Measurements from ENCODE around the gene ZC3HAV1L. TPM values are rescaled to one million over a fixed set of nuclear protein-coding genes. Genes with fewer than 3 reads are reported as not detected.

ZC3HAV1L gene
- total and polyA plus RNA-seq, 2 of the 13 experiments (the other 11 are each of a cell fraction or from before 2014, with no cell fraction given): 8.4 to 11.1 TPM

DNA sequence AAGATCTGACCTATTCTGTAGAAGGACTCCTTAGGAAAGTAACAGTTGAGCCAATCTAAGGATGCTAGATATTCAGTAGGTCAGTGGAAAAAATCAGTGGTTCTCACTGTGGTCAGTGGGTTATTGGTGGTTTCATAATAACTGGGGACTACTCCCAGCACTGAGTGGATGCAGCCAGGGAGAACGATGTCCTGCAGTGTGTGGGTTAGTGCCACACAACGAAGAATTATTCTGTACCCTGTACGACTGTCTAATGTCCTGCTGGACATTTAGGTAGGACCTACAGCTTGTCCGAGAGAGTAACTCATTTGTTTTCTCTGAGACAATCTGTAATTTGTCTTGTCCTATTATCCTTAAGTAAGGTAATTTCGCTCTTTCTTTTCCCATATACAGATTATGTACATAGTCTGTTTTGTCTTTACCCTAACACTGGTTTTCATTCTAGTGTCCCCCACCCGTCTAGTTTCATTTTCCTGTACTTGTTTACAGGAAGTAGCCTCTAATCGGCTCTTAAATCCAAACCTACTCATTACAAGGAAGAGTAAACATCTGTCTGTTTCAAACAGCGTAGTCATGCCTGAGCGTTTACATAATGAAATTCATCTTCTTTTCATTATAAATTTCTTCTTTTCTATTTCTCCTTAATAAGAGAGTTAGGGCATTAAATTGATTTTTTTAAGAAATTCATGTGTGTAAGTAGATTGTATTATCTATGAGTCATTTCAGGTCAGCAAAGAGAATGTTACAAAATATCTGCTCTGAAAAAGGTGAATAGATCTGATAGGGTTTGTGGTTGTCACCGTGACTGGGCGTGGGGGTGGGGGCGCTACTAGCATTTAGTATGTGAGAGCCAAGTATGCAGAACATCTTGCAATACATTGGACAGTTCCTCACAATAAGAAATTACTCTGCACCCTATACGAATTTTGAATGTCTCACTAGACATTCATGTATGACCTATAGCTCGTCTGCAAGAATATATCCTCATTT is 8.3 kb upstream of the ZC3HAV1L start (continued):
- peak; percentile 56 for TF ChIP-seq FOSL2 (CRISPR knock-in tag; IDR thresholded peaks at IDR 0.05)
- TF ChIP-seq TCF7L2 (IDR thresholded peaks at IDR 0.05; ENCODE audit: low read depth, low read length): no peak
- no peak for TF ChIP-seq SPEN (CRISPR knock-in tag; IDR thresholded peaks at IDR 0.05; ENCODE audit: low read depth)
- no peak for TF ChIP-seq ZNF512 (CRISPR knock-in tag; IDR thresholded peaks at IDR 0.05)

GRCh38 chr7:139041378-139042085 is 5.7 kb upstream of the ZC3HAV1L start:
- H3K9ac ChIP-seq (ENCODE audit: insufficient read depth, low read depth, low read length): no peak overlapping the region
- ATAC-seq (peak; percentile 41), FAIRE-seq (no peak), DNase-seq (ENCODE audit: low spot score) (no peak)
- POLR2A ChIA-PET: no interaction called here
- in situ Hi-C loops (cut with HindIII; ENCODE audit: extremely low pct_ligation_motif_present, low pct_unique_long_range_greater_than_20kb) (no loop called here), intact Hi-C loops (cut with micrococcal nuclease; ENCODE audit: unreplicated experiment) (loop anchor here (2.0 kb wide), 1 partner anchor 25 kb away; no protein-coding TSS in a partner anchor)
- no peaks in the 10 kb centered on the region for H4K20me1 ChIP-seq (ENCODE audit: insufficient read depth, low read length)
- H2AFZ ChIP-seq (ENCODE audit: low read length): no peak overlapping the region
- no TSS peak for BruUV-seq (replicated peaks)
- no peak overlapping the region for H3K27ac ChIP-seq (ENCODE audit: extremely low read length, insufficient read depth, low read length)
- peaks cover 21% of the 10 kb centered on the region for H3K4me1 ChIP-seq (ENCODE audit: insufficient read depth, low read length)
- no peaks in the 10 kb centered on the region for H3K27me3 ChIP-seq (ENCODE audit: control insufficient read depth in 1 of 2, insufficient read depth in 2 of 2, low read length in 2 of 2)
- 64% methylated on average over 6 of the region's 6 CpGs for WGBS (ENCODE audit: low lambda C conversion rate)
- no peak overlapping the region for H3K4me3 ChIP-seq (replicated peaks in 1 of 3; ENCODE audit: insufficient read depth in 1 of 3, low read depth in 2 of 3, low read length in 3 of 3)
- H3K36me3 ChIP-seq (replicated peaks in 1 of 2; ENCODE audit: control insufficient read depth in 1 of 2, insufficient read depth in 2 of 2, low read length in 2 of 2): peaks cover 4 to 11% of the 10 kb centered on the region in 2 experiments; a peak in 4 of 5 replicates
- H3K4me2 ChIP-seq (ENCODE audit: low read depth, low read length): no peak overlapping the region
- no peaks in the 10 kb centered on the region for H3K79me2 ChIP-seq (ENCODE audit: insufficient read depth, low read length)
- no peaks in the 10 kb centered on the region for H3K9me3 ChIP-seq (ENCODE audit: low read length)
- CTCF ChIA-PET (ENCODE audit: low intra/inter-chr PET ratio, low total read pairs): no interaction called here
- TF ChIP-seq ZFP37 (CRISPR knock-in tag; IDR thresholded peaks at IDR 0.05; ENCODE audit: borderline replicate concordance): no peak
- TF ChIP-seq ETS1 (CRISPR knock-in tag; IDR thresholded peaks at IDR 0.05): no peak
- no peak for TF ChIP-seq JARID2 (CRISPR knock-in tag; IDR thresholded peaks at IDR 0.05; ENCODE audit: insufficient replicate concordance)
- TF ChIP-seq, protein P1, sequence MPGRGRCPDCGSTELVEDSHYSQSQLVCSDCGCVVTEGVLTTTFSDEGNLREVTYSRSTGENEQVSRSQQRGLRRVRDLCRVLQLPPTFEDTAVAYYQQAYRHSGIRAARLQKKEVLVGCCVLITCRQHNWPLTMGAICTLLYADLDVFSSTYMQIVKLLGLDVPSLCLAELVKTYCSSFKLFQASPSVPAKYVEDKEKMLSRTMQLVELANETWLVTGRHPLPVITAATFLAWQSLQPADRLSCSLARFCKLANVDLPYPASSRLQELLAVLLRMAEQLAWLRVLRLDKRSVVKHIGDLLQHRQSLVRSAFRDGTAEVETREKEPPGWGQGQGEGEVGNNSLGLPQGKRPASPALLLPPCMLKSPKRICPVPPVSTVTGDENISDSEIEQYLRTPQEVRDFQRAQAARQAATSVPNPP (CRISPR knock-in tag; IDR thresholded peaks at IDR 0.05): no peak
- no peak for TF ChIP-seq GZF1 (CRISPR knock-in tag; IDR thresholded peaks at IDR 0.05)
- no peak for TF ChIP-seq RXRA (CRISPR knock-in tag; IDR thresholded peaks at IDR 0.05)
- TF ChIP-seq ZNF703 (CRISPR knock-in tag; IDR thresholded peaks at IDR 0.05; ENCODE audit: borderline replicate concordance): no peak
- TF ChIP-seq ATF5 (CRISPR knock-in tag; IDR thresholded peaks at IDR 0.05; ENCODE audit: low read depth): no peak
- TF ChIP-seq, protein P2, sequence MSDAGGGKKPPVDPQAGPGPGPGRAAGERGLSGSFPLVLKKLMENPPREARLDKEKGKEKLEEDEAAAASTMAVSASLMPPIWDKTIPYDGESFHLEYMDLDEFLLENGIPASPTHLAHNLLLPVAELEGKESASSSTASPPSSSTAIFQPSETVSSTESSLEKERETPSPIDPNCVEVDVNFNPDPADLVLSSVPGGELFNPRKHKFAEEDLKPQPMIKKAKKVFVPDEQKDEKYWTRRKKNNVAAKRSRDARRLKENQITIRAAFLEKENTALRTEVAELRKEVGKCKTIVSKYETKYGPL (CRISPR knock-in tag; IDR thresholded peaks at IDR 0.05): no peak
- TF ChIP-seq ZNF557 (CRISPR knock-in tag; IDR thresholded peaks at IDR 0.05): no peak
- no peak for TF ChIP-seq MZF1 (CRISPR knock-in tag; IDR thresholded peaks at IDR 0.05; ENCODE audit: borderline replicate concordance)
- no peak for TF ChIP-seq ZNF678 (CRISPR knock-in tag; IDR thresholded peaks at IDR 0.05)

Data from HepG2 (cell line).